ENCODE measurements around the gene NEK11.

The NEK11 gene

GRCh38 chr3:131082246-131082645 is 55.6 kb downstream of the NEK11 start:
- TF ChIP-seq EZH2 (IDR thresholded peaks at IDR 0.05; ENCODE audit: borderline replicate concordance, low read length): no peak
- no peak for TF ChIP-seq CTCF (IDR thresholded peaks at IDR 0.05; ENCODE audit: low read length)
- H3K79me2 ChIP-seq (ENCODE audit: insufficient read depth, low read length): no peaks in the 10 kb centered on the region
- H3K9ac ChIP-seq (ENCODE audit: low read length): no peak overlapping the region
- no peaks in the 10 kb centered on the region for H4K20me1 ChIP-seq (ENCODE audit: insufficient read depth, low read length)
- peaks cover 14% of the 10 kb centered on the region for H3K4me1 ChIP-seq (ENCODE audit: insufficient read depth, low read length, severe bottlenecking)
- H3K27ac ChIP-seq (ENCODE audit: low read depth, low read length, poor library complexity, severe bottlenecking): no peak overlapping the region
- H3K9me2 ChIP-seq (ENCODE audit: low read depth, low read length): no peaks in the 10 kb centered on the region
- H2AFZ ChIP-seq (ENCODE audit: low read length): no peak overlapping the region
- no peaks in the 10 kb centered on the region for H3F3A ChIP-seq (ENCODE audit: insufficient read depth, low read length)
- no peaks in the 10 kb centered on the region for H3K36me3 ChIP-seq (ENCODE audit: insufficient read depth, low read length)
- no peaks in the 10 kb centered on the region for H3K9me3 ChIP-seq (ENCODE audit: low read length)
- no peak overlapping the region for H3K4me3 ChIP-seq (ENCODE audit: low read depth, low read length, poor library complexity, severe bottlenecking)
- no peaks in the 10 kb centered on the region for H3K27me3 ChIP-seq (ENCODE audit: insufficient read depth, low read length)
- no peak overlapping the region for H3K4me2 ChIP-seq (ENCODE audit: low read length)

- Histone ChIP-seq H3K9me2 (ENCODE audit: low read depth, low read length) (no peaks in the 10 kb centered on the region), H3K4me3 (ENCODE audit: low read depth, low read length, poor library complexity, severe bottlenecking) (no peak overlapping the region), H3K4me1 (ENCODE audit: insufficient read depth, low read length, severe bottlenecking) (peaks cover 5% of the 10 kb centered on the region), H3K9ac (ENCODE audit: low read length) (no peak overlapping the region), H3F3A (ENCODE audit: insufficient read depth, low read length) (no peaks in the 10 kb centered on the region), H4K20me1 (ENCODE audit: insufficient read depth, low read length) (no peaks in the 10 kb centered on the region), H3K79me2 (ENCODE audit: insufficient read depth, low read length) (no peaks in the 10 kb centered on the region), H3K27ac (ENCODE audit: low read depth, low read length, poor library complexity, severe bottlenecking) (no peak overlapping the region), H3K4me2 (ENCODE audit: low read length) (no peak overlapping the region), H3K27me3 (ENCODE audit: insufficient read depth, low read length) (no peaks in the 10 kb centered on the region), H3K9me3 (ENCODE audit: low read length) (no peaks in the 10 kb centered on the region), H3K36me3 (ENCODE audit: insufficient read depth, low read length) (no peaks in the 10 kb centered on the region), H2AFZ (ENCODE audit: low read length) (no peak overlapping the region)
- TF ChIP-seq CTCF (IDR thresholded peaks at IDR 0.05; ENCODE audit: low read length) (no peak), EZH2 (IDR thresholded peaks at IDR 0.05; ENCODE audit: borderline replicate concordance, low read length) (no peak)
Observed at GRCh38 chr3:131082871-131083863, 56.5 kb downstream of the NEK11 start.

GRCh38 chr3:131091768-131092167 is 65.1 kb downstream of the NEK11 start:
- no peak overlapping the region for H3K27ac ChIP-seq (ENCODE audit: low read depth, low read length, poor library complexity, severe bottlenecking)
- H3K79me2 ChIP-seq (ENCODE audit: insufficient read depth, low read length): no peaks in the 10 kb centered on the region
- H3K9ac ChIP-seq (ENCODE audit: low read length): no peak overlapping the region
- H2AFZ ChIP-seq (ENCODE audit: low read length): no peak overlapping the region
- H3K9me2 ChIP-seq (ENCODE audit: low read depth, low read length): no peaks in the 10 kb centered on the region
- no peak overlapping the region for H3K4me2 ChIP-seq (ENCODE audit: low read length)
- no peak overlapping the region for H3K4me3 ChIP-seq (ENCODE audit: low read depth, low read length, poor library complexity, severe bottlenecking)
- H3K27me3 ChIP-seq (ENCODE audit: insufficient read depth, low read length): no peaks in the 10 kb centered on the region
- H3F3A ChIP-seq (ENCODE audit: insufficient read depth, low read length): no peaks in the 10 kb centered on the region
- H4K20me1 ChIP-seq (ENCODE audit: insufficient read depth, low read length): no peaks in the 10 kb centered on the region
- H3K36me3 ChIP-seq (ENCODE audit: insufficient read depth, low read length): no peaks in the 10 kb centered on the region
- H3K9me3 ChIP-seq (ENCODE audit: low read length): no peaks in the 10 kb centered on the region
- TF ChIP-seq EZH2 (IDR thresholded peaks at IDR 0.05; ENCODE audit: borderline replicate concordance, low read length) (no peak), CTCF (IDR thresholded peaks at IDR 0.05; ENCODE audit: low read length) (no peak)
- H3K4me1 ChIP-seq (ENCODE audit: insufficient read depth, low read length, severe bottlenecking): no peaks in the 10 kb centered on the region

Measured in OCI-LY1 (cell line).